ENCODE measurements around the gene ALPK3. TPM values are rescaled to one million over a fixed set of nuclear protein-coding genes. Genes with fewer than 3 reads are reported as not detected.

ALPK3 gene
- polyA plus RNA-seq, 2 donors: 1.8 to 10.5 TPM

DNA sequence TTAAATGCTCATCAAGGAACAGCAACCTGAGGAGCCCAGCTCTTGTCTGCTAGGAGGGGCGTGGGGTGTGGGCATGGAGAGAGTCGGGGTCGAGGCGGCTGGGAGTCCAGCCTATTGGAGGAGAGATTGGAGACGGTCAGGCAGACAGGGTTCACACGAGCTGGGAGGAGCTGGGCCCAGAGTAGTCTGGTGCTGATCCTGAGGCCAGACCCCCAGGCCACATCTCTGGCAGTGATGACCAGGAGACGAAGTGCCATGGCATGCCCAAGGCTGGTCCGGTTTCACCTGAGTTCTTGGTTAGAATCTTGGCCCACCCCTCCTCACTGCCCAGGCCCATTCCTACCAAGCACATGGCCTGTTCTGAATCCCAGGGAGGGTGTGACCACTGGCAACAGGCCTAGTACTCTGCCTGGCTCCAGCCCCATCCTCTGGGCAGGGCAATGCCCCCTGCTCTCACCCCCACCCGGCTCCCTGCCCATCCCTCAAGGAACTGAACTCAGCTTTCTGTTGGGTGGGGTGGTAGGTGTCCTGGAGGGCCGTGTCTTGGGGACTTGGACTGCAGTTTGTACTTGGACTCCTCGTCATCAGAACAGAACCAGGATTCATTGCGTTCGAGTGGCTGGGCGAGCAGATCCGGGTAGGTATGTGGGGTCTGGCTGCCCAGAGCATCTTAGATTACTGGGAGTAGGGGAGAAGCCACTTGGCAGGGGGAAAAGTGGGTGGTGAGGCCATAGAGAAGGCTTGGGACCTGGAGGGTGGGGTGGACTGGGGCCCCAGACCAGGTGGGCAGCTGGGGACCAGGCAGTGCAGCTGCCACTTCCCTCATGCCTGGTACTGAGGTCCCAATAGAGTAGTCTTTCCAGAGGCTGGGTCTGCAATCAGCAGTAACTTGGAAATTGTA is 88.1 kb downstream of the ALPK3 start:
- Histone ChIP-seq H3K9me3 (ENCODE audit: control insufficient read depth in 2 of 2, insufficient read depth in 1 of 2, low read depth in 1 of 2, low read length in 1 of 2) (no peaks in the 10 kb centered on the region), H3K36me3 (ENCODE audit: control insufficient read depth in 2 of 2, insufficient read depth in 2 of 2, low read length in 1 of 2) (no peaks in the 10 kb centered on the region), H3K4me3 (ENCODE audit: low read depth in 1 of 2, low read length in 2 of 2) (no peak overlapping the region), H3K27me3 (ENCODE audit: control insufficient read depth in 1 of 2, insufficient read depth in 2 of 2, low read length in 2 of 2) (no peaks in the 10 kb centered on the region), H3K4me1 (ENCODE audit: control insufficient read depth in 2 of 2, insufficient read depth in 2 of 2, low read length in 1 of 2) (peaks cover 0 to 14% of the 10 kb centered on the region in 2 donors), H3K27ac (ENCODE audit: low read depth in 2 of 2, low read length in 1 of 2) (no peak overlapping the region)
- 84 to 88% methylated on average over 15 of the region's 15 CpGs for WGBS, 2 donors

DNA sequence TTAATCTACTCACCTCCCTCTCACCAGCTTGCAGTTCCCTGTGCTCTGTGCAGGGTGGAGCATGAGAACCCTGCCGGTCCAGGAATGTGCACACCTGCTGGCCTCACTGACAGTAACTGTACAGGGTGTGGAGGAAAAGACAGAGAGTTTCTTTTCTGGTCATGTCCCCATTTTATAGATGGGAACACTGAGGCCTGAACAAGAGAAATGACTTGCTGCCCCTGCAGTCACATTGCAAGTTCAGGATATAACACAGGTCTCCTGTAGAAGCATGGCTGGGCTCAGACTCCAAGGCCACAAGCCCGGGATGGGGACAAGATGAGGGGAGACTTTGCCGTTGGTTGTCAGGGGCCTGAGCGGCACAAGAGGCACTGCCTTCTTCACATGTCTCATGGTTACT is 90.6 kb downstream of the ALPK3 start:
- peaks cover 3 to 24% of the 10 kb centered on the region in 2 donors for H3K4me1 ChIP-seq (ENCODE audit: control insufficient read depth in 2 of 2, insufficient read depth in 2 of 2, low read length in 1 of 2)
- H3K36me3 ChIP-seq (ENCODE audit: control insufficient read depth in 2 of 2, insufficient read depth in 2 of 2, low read length in 1 of 2): no peaks in the 10 kb centered on the region

DNA sequence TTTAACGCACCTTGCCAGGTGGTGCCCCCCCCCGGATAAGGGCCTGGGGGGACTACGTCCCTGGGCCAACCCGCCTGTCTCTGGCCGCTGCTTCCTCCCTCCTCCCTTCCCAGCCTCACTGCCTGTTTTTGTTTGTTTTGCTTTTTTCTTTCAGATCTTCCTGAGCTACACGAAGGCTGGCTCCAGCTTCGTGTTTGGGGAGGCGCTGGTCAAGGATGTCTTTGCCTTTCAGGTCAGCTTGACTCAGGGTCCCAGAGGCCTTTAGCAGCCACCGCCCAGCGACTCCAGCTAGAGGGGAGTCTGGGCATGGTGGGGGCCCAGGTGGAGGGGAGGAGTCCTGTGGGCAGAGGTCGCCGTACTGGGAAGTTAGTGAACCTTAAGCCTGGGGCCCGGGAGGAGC is 91.4 kb downstream of the ALPK3 start:
- Histone ChIP-seq H3K27ac (ENCODE audit: low read depth in 2 of 2, low read length in 1 of 2) (no peak overlapping the region), H3K27me3 (ENCODE audit: control insufficient read depth in 1 of 2, insufficient read depth in 2 of 2, low read length in 2 of 2) (no peaks in the 10 kb centered on the region), H3K36me3 (ENCODE audit: control insufficient read depth in 2 of 2, insufficient read depth in 2 of 2, low read length in 1 of 2) (no peaks in the 10 kb centered on the region), H3K4me3 (ENCODE audit: low read depth in 1 of 2, low read length in 2 of 2) (no peak overlapping the region), H3K4me1 (ENCODE audit: control insufficient read depth in 2 of 2, insufficient read depth in 2 of 2, low read length in 1 of 2) (peaks cover 3 to 24% of the 10 kb centered on the region in 2 donors), H3K9me3 (ENCODE audit: control insufficient read depth in 2 of 2, insufficient read depth in 1 of 2, low read depth in 1 of 2, low read length in 1 of 2) (no peaks in the 10 kb centered on the region)
- 57 to 68% methylated on average over 13 of the region's 13 CpGs for WGBS, 2 donors

More for the DNA sequence above, 90.6 kb downstream of the ALPK3 start:
- H3K27ac ChIP-seq (ENCODE audit: low read depth in 2 of 2, low read length in 1 of 2): no peak overlapping the region
- no peaks in the 10 kb centered on the region for H3K27me3 ChIP-seq (ENCODE audit: control insufficient read depth in 1 of 2, insufficient read depth in 2 of 2, low read length in 2 of 2)
- H3K4me3 ChIP-seq (ENCODE audit: low read depth in 1 of 2, low read length in 2 of 2): no peak overlapping the region
- H3K9me3 ChIP-seq (ENCODE audit: control insufficient read depth in 2 of 2, insufficient read depth in 1 of 2, low read depth in 1 of 2, low read length in 1 of 2): no peaks in the 10 kb centered on the region
- 86 to 90% methylated on average over 4 of the region's 4 CpGs for WGBS, 2 donors

DNA sequence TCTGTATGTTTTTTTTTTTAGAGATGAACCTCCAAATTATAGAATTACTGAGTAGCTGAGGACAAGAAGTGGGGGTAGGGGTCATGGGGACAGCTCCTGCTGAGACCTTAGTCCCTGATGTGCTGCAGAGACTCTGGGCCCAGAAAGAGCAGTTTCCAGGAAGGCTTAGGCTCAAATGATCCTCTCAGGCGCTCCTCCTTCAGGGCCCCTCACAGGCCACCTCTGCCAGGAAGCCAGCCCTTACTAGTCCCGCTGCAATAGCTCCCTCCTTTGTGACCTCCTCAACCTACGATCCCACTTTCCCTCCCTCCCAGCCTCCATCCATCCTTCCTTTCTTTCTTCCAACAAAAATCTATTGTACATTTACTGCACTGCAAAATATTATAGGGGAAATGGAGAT is 91.9 kb downstream of the ALPK3 start:
- H3K4me1 ChIP-seq (ENCODE audit: control insufficient read depth in 2 of 2, insufficient read depth in 2 of 2, low read length in 1 of 2): peaks cover 3 to 24% of the 10 kb centered on the region in 2 donors
- H3K4me3 ChIP-seq (ENCODE audit: low read depth in 1 of 2, low read length in 2 of 2): no peak overlapping the region

DNA sequence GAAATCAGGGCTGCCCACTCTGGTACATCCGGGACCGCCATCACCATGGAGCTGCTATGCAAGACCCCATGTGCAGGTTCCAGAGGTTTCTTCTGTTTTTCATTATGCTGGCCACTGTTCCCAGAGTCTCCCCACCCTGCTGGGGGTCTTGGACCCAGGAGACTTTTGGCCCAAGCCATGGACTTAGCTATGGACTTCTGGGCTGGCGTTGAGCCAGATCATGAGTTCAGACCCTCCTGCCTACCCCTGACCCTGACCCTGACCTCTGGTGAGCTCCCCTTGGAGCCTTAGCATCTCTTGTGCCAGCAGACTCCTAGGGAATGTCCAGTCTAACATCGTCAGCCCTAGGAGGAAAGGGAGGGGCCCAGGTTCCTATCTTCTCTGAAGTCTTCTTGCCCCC is 92.6 kb downstream of the ALPK3 start:
- no peaks in the 10 kb centered on the region for H3K27me3 ChIP-seq (ENCODE audit: control insufficient read depth in 1 of 2, insufficient read depth in 2 of 2, low read length in 2 of 2)
- H3K4me3 ChIP-seq (ENCODE audit: low read depth in 1 of 2, low read length in 2 of 2): no peak overlapping the region
- peaks cover 3 to 24% of the 10 kb centered on the region in 2 donors for H3K4me1 ChIP-seq (ENCODE audit: control insufficient read depth in 2 of 2, insufficient read depth in 2 of 2, low read length in 1 of 2)
- H3K27ac ChIP-seq (ENCODE audit: low read depth in 2 of 2, low read length in 1 of 2): no peak overlapping the region
- no peaks in the 10 kb centered on the region for H3K36me3 ChIP-seq (ENCODE audit: control insufficient read depth in 2 of 2, insufficient read depth in 2 of 2, low read length in 1 of 2)
- 76 to 83% methylated on average over 4 of the region's 4 CpGs for WGBS, 2 donors
- H3K9me3 ChIP-seq (ENCODE audit: control insufficient read depth in 2 of 2, insufficient read depth in 1 of 2, low read depth in 1 of 2, low read length in 1 of 2): no peaks in the 10 kb centered on the region

More for the DNA sequence above, 91.9 kb downstream of the ALPK3 start:
- 86 to 92% methylated on average over 3 of the region's 3 CpGs for WGBS, 2 donors
- no peaks in the 10 kb centered on the region for H3K36me3 ChIP-seq (ENCODE audit: control insufficient read depth in 2 of 2, insufficient read depth in 2 of 2, low read length in 1 of 2)
- no peaks in the 10 kb centered on the region for H3K27me3 ChIP-seq (ENCODE audit: control insufficient read depth in 1 of 2, insufficient read depth in 2 of 2, low read length in 2 of 2)
- H3K9me3 ChIP-seq (ENCODE audit: control insufficient read depth in 2 of 2, insufficient read depth in 1 of 2, low read depth in 1 of 2, low read length in 1 of 2): no peaks in the 10 kb centered on the region
- no peak overlapping the region for H3K27ac ChIP-seq (ENCODE audit: low read depth in 2 of 2, low read length in 1 of 2)

DNA sequence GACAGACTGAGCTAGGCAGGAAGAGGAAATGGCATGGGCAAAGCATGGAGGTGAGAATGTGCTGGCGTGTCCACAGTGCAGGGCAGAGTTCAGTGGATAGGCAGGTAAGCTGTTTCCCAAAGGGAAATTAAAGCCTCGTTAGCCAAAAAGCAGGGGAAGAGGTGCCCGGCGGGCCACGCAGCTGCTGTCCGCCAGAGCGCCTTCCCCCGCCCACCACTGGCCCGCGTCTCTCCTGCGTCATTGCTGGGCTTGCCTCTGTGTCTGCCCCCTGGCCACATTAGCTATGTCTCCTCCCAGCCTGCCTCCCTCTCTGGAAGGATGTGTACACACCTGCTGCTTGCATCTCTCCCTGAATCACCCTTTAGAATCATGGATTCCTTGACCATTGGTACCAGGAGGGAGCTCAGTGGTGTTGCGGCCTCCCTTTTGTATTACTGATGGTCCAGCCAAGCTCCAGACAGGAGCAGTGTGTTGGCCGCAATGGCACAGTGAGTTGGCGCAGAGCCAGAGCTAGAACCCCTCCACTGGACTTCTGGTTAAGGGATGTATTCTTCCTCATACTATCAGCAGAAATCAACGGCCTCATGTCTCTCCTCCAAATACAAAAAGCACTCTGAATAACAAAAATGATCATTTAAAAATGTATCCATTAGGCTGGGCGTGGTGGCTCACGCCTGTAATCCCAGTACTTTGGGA is 93.9 kb downstream of the ALPK3 start:
- Histone ChIP-seq H3K4me3 (ENCODE audit: low read depth in 1 of 2, low read length in 2 of 2) (no peak overlapping the region), H3K36me3 (ENCODE audit: control insufficient read depth in 2 of 2, insufficient read depth in 2 of 2, low read length in 1 of 2) (no peaks in the 10 kb centered on the region), H3K9me3 (ENCODE audit: control insufficient read depth in 2 of 2, insufficient read depth in 1 of 2, low read depth in 1 of 2, low read length in 1 of 2) (no peaks in the 10 kb centered on the region), H3K27ac (ENCODE audit: low read depth in 2 of 2, low read length in 1 of 2) (no peak overlapping the region), H3K4me1 (ENCODE audit: control insufficient read depth in 2 of 2, insufficient read depth in 2 of 2, low read length in 1 of 2) (peaks cover 3 to 19% of the 10 kb centered on the region in 2 donors), H3K27me3 (ENCODE audit: control insufficient read depth in 1 of 2, insufficient read depth in 2 of 2, low read length in 2 of 2) (no peaks in the 10 kb centered on the region)
- 84 to 85% methylated on average over 17 of the region's 17 CpGs for WGBS, 2 donors

DNA sequence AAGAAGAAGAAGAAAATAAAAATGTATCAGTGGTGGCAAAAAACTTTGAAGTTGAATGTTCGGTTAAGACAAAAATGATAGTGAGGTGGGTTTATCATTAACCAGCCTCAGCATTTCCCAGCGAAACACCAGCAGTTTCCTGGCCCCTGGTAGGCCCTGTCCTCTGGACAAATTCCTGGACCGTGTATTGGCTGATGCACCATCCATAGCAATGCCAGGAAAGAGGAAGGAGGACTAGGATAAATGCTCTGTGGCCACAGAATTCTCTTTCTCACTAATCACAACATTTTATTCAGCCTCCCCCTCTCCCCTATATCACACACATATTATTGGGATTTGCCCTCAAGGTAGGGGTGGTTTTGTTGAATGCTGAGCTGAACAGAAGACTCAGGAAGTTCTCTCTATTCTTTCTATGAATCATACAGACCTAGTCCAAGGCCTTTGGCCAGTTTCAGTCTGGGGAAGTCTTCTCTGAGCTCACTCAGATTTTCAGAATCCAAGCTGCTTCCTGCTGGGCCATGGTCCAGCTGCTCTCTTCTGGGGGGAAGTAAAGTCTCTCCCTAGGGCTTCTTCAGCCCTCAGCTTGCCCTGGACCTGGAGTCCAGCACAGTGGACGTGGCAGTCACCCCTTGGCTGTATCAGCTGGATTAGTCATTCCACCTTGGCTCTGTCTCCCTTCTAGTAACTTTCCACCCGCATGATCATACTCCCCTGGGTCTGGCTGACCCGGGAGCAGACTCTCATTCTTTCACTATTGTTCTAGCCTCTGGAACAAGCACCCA is 94.9 kb downstream of the ALPK3 start:
- WGBS, 2 donors: 32 to 35% methylated on average over 6 of the region's 6 CpGs
- H3K4me3 ChIP-seq (ENCODE audit: low read depth in 1 of 2, low read length in 2 of 2): no peak overlapping the region
- H3K4me1 ChIP-seq (ENCODE audit: control insufficient read depth in 2 of 2, insufficient read depth in 2 of 2, low read length in 1 of 2): peaks cover 3 to 19% of the 10 kb centered on the region in 2 donors
- H3K27me3 ChIP-seq (ENCODE audit: control insufficient read depth in 1 of 2, insufficient read depth in 2 of 2, low read length in 2 of 2): no peaks in the 10 kb centered on the region
- H3K9me3 ChIP-seq (ENCODE audit: control insufficient read depth in 2 of 2, insufficient read depth in 1 of 2, low read depth in 1 of 2, low read length in 1 of 2): no peaks in the 10 kb centered on the region
- peak overlapping the region; percentile 72 to 81 for H3K27ac ChIP-seq (ENCODE audit: low read depth in 2 of 2, low read length in 1 of 2)
- H3K36me3 ChIP-seq (ENCODE audit: control insufficient read depth in 2 of 2, insufficient read depth in 2 of 2, low read length in 1 of 2): no peaks in the 10 kb centered on the region

DNA sequence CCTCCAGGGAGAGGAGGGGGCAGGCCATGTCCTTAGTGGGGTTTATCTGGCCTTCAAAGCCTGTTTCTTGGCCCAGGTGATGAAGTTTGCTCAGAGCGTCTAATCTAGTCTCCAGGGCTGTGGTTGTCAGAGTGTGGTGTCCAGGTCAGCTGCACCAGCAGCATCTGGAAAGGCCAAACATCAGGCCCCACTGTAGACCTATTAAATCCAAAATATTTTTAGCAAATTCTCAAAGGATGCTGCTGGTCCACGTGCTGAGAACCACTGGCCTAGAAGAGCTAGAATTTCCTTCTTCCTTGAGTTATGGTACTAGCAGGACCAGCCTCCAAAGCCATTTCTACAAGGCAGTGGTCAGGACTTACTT is 96.2 kb downstream of the ALPK3 start:
- H3K27ac ChIP-seq (ENCODE audit: low read depth in 2 of 2, low read length in 1 of 2): peak overlapping the region in 1 of 2 donors; percentile 20
- no peak overlapping the region for H3K4me3 ChIP-seq (ENCODE audit: low read depth in 1 of 2, low read length in 2 of 2)
- no peaks in the 10 kb centered on the region for H3K36me3 ChIP-seq (ENCODE audit: control insufficient read depth in 2 of 2, insufficient read depth in 2 of 2, low read length in 1 of 2)
- peaks cover 3 to 19% of the 10 kb centered on the region in 2 donors for H3K4me1 ChIP-seq (ENCODE audit: control insufficient read depth in 2 of 2, insufficient read depth in 2 of 2, low read length in 1 of 2)
- no peaks in the 10 kb centered on the region for H3K27me3 ChIP-seq (ENCODE audit: control insufficient read depth in 1 of 2, insufficient read depth in 2 of 2, low read length in 2 of 2)
- no peaks in the 10 kb centered on the region for H3K9me3 ChIP-seq (ENCODE audit: control insufficient read depth in 2 of 2, insufficient read depth in 1 of 2, low read depth in 1 of 2, low read length in 1 of 2)
- 72 to 79% methylated on average over 2 of the region's 2 CpGs for WGBS, 2 donors

DNA sequence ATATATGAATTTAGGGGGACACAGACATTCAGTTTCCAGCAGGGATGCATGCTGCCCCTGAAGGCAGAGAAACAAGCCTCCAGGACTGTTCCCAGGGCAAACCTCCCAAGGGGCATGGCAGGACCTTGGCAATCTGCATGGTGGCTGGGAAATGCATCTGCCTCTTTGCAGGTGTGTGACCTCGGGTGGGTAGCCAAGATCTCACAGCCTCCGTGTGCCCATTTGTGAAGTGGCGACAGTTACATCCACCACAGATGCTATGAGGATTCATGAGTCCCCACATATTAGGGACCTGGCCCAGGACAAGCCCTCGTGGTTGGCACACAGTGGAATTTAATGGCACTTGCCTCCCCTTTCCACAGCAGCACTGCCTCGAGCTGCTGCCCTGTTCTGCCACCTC is 97.2 kb downstream of the ALPK3 start:
- H3K4me3 ChIP-seq (ENCODE audit: low read depth in 1 of 2, low read length in 2 of 2): no peak overlapping the region
- H3K27me3 ChIP-seq (ENCODE audit: control insufficient read depth in 1 of 2, insufficient read depth in 2 of 2, low read length in 2 of 2): no peaks in the 10 kb centered on the region
- H3K4me1 ChIP-seq (ENCODE audit: control insufficient read depth in 2 of 2, insufficient read depth in 2 of 2, low read length in 1 of 2): peaks cover 3 to 16% of the 10 kb centered on the region in 2 donors
- H3K9me3 ChIP-seq (ENCODE audit: control insufficient read depth in 2 of 2, insufficient read depth in 1 of 2, low read depth in 1 of 2, low read length in 1 of 2): no peaks in the 10 kb centered on the region
- peak overlapping the region in 1 of 2 donors; percentile 18 for H3K27ac ChIP-seq (ENCODE audit: low read depth in 2 of 2, low read length in 1 of 2)
- H3K36me3 ChIP-seq (ENCODE audit: control insufficient read depth in 2 of 2, insufficient read depth in 2 of 2, low read length in 1 of 2): no peaks in the 10 kb centered on the region
- WGBS, 2 donors: 70 to 76% methylated on average over 5 of the region's 5 CpGs

All from esophagus (tissue), 2 donors.